ENCODE results near the gene CD44. TPM values are rescaled to one million over a fixed set of nuclear protein-coding genes. Genes with fewer than 3 reads are reported as not detected.

The CD44 gene
- total RNA-seq, 1 donor from 2014 or later = 19.6 TPM

DNA sequence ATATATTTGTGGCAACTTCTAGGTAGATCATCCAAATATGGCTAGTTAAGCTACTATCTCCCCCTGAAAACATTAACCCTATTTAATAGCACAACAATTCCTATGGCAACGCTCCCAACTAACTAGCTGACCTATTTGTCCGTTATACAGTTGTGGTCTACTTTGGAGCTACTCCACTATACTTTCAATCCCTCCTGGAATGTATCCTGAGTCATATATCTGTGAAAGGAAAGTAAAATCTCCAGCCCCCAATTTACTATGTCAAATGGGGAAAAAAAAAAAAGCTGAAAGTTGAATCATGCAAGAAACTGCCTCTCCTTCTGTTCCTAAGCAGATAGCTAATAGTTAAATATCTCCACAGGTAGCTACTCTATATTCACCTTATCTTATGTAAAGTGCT lies 128.5 kb downstream of the CD44 start:
- DNase-seq = no peak
- intact Hi-C loops (cut with micrococcal nuclease) = no loop called here
- ATAC-seq = no peak

DNA sequence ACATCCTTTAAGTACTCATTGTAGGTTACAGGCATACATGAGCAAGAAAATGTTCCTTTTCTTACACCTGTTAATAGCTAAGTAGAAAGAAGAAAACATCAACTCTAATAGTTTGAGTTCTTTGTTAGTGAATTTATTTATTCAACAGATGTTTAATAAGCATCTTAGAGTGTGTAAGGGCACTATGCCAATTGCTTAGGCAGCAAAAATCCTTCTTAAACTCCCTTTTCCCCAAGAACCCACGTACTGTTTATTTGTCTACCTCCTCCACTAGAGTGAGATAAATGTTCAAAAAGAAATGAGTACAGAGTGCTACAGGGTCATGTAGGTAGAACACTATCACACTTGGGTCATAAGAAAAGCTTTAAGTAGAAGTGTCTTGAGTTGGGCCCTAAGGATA lies 131.4 kb downstream of the CD44 start:
- DNase-seq = no peak
- intact Hi-C loops (cut with micrococcal nuclease) = no loop called here

DNA sequence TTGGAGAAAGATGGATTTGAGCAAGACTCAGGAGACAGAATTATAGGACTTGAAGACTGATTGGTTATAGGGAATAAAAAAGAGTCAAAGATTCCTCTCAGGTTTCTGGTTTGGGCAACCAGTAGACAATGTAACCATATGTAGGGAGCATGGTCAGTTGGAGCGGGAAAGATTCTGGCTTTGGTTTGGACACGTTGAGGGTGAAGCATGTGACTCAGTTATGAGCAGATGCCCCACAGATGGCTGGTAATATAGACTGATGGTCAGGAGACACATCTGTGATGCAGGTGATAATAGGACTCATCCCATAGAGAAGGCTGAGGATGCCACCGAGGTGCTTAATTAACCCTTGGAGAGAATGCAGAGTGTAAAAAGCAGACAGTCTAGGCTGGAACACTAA lies 132.1 kb downstream of the CD44 start:
- DNase-seq (no peak), ATAC-seq (no peak)
- intact Hi-C loops (cut with micrococcal nuclease) = no loop called here

More for the DNA sequence above, 131.4 kb downstream of the CD44 start:
- no peak for ATAC-seq

DNA sequence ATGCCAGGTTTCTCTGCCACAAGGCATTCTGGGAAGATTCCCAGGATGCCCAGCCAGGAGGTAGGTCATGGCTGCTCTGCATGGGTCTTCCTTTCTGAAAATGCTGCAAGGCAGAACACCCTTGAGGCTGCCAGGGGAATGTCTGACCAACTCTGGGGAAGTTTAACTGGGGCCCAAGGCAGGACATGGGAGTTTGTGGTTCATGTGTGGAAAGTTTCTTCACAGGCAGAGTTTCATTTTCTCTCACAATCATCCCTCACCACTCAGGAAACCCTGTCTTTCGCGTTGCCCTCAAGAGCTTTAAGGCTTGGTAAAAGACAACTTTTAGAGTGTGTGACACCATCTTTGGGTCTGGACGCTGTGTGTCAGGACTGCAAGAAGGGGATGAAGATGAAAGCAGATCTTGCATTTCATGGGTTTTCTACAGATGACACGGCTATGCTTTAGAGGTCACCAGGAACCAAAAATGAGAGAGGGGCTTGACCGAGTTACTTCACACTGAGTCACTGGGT lies 133.5 kb downstream of the CD44 start:
- ATAC-seq (no peak), DNase-seq (no peak)
- intact Hi-C loops (cut with micrococcal nuclease) = no loop called here

DNA sequence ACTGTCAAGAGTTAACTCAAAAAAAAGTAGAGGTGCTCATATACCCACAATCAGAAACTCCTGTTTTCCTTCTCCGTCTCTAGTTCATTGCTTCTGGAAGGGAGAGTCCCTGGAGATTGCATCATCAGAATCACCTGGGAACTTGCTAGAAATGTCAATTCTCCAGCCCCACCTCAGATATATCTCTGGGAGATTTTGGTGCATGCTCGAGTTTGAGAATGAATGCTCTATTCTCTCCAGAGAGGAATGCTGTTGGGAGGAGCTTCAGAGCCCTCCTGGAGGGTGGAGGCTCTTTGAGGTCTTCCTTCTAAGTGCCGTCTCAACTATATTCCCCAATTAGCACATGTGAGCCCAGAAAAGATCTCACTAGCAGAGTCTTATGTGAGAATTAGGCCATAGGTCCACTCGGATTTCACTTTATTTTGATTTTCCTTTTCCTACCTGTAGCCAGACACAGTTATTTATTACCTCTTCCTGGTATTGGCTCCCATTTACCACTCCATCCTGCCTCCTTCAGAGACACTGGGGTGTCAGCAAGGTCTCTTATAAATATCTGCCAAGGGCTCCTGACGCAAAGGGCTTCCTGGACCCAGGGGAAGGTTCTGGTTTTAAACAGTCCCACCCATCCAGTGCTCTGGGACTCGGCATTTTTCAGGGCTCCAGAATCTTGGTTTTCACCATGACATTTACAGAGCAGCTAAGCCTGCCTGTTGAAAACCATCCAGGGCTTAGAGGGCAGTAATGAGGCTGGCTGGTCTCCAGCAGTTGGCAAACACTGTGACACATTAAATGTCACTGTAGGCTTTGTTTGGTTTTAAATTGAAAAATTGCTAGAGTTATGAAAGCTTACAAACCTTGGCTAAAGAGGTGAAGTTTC lies 136.2 kb downstream of the CD44 start:
- DNase-seq = peak; percentile 57
- intact Hi-C loops (cut with micrococcal nuclease) = no loop called here
- ATAC-seq = peak; percentile 74

DNA sequence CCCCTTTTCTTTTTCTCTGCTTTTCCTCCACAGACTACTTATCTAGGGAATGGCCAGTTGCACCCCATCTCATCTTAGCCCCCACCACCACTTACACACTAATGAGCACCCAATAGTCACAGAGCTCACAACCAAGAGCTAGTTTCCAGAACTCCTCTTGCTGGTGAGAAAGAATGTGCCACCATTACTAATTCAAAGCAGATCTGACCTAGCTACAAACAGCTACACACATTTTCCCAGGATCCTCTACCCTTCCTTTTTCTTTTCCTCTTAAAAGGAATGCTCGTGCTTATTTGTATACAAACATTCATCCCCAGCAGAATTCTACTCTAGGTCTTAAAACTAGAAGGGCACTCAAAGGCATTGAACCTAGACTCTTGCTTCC lies 136.8 kb downstream of the CD44 start:
- intact Hi-C loops (cut with micrococcal nuclease) = no loop called here
- DNase-seq (no peak), ATAC-seq (no peak)

DNA sequence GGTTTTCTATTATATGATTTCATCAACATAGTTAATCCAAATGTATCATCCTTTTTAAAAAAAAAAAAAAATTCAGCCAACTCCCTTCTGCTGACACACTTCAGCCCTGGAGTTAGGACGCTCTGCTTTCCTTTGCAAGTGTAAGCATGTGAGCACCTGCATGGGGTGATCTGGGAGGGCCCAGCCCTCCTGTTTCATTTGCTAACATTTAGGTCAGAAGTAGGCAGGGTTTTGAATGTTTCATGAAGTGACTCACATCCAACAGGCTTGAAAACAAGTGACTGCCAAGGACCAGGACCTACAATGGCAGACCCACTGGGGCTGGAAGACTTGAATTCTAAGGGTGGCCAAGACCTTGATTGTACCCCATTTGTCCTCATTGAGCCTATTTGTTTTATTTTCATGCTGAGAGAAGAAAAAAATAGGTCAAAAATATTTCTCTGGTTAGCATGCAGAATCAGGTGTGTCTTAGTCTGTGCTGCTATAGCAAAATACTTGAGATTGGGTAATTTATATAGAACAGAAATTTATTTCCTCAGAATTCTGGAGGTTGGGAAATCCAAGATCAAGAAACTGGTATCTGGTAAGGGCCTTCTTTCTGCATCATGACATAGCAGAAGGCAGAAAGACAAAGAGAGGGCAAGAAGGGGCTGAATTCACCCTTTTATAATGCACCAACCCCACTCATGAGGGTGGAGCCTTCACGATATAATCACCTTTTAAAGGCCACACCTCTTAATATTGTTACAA lies 137.6 kb downstream of the CD44 start:
- intact Hi-C loops (cut with micrococcal nuclease) = no loop called here
- DNase-seq (no peak), ATAC-seq (no peak)

DNA sequence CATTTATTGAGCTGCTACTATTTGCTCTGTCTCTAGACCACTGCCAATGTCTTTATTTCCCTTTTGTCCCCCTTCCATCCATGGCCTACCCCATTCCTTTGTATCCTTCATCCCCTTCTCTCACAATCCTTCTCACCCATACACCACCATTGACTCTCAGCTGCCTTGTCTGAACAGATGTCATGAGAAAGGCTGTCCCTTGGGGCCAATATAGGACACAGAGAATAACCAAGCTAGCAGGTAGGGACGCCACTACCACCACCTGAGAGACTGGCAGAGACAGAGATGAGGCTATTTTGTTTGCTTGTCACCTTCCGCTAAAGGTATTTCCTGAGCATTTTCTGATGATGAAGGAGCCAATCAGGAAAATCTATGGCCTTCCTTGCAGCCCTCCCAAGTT lies 138.9 kb downstream of the CD44 start:
- intact Hi-C loops (cut with micrococcal nuclease) = no loop called here
- DNase-seq = no peak
- no peak for ATAC-seq

DNA sequence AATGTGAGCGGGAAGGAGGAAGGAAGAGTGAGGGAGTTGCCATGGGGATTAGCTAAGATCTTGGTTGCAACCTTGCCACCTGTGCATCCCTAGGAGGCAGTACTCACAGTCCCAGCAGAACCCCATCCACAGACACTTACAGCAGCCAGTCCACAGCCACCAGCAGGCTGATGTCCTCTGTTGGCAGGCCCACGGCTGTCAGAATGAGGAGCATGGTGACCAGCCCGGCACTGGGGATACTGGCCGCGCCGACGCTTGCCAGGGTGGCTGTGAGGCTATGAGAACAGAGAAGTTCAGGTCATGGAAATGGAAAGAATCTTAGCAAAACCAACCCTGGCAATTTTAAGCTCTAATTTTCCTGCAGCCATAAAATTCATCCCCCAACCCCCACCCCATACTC lies 141.8 kb downstream of the CD44 start:
- no peak for ATAC-seq
- intact Hi-C loops (cut with micrococcal nuclease) = no loop called here
- DNase-seq = no peak

DNA sequence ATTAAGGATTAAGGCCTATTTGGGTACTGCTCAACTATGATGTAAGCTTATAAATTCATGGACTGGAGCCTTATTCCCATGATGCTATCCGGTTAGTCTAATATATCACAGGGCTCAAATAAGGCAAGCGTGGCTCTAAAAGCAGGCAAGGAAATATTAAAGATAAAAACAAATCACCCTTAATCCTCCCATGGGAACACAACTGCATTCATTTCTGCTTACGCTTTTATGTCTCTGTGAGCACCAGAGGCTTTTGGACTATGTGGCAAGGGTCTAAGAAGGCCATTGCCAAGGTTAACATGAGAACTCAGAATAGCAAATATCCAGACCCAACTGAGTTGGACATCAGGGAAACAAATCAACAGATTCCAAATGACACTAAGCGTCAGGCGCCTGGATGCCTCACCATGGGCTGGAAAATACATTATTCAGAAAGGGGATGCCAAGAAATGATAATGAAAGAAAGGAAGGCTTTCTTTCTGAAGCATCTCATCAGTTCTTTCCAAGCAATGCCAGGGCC lies 142.3 kb downstream of the CD44 start:
- intact Hi-C loops (cut with micrococcal nuclease) = no loop called here
- DNase-seq (no peak), ATAC-seq (peak; percentile 75)

Other genes starting within 250 kb of the CD44 start
- gene APIP, start 222.8 kb upstream of the CD44 start, total RNA-seq = 25.5 TPM
- gene PDHX, start 222.6 kb upstream of the CD44 start, total RNA-seq = 147 TPM